ENCODE results near the gene PRG2. TPM values are rescaled to one million over a fixed set of nuclear protein-coding genes. Genes with fewer than 3 reads are reported as not detected.

Gene PRG2
- total and polyA plus RNA-seq, 2 of the 13 experiments (the other 11 are each of a cell fraction or from before 2014, with no cell fraction given) = not detected

DNA sequence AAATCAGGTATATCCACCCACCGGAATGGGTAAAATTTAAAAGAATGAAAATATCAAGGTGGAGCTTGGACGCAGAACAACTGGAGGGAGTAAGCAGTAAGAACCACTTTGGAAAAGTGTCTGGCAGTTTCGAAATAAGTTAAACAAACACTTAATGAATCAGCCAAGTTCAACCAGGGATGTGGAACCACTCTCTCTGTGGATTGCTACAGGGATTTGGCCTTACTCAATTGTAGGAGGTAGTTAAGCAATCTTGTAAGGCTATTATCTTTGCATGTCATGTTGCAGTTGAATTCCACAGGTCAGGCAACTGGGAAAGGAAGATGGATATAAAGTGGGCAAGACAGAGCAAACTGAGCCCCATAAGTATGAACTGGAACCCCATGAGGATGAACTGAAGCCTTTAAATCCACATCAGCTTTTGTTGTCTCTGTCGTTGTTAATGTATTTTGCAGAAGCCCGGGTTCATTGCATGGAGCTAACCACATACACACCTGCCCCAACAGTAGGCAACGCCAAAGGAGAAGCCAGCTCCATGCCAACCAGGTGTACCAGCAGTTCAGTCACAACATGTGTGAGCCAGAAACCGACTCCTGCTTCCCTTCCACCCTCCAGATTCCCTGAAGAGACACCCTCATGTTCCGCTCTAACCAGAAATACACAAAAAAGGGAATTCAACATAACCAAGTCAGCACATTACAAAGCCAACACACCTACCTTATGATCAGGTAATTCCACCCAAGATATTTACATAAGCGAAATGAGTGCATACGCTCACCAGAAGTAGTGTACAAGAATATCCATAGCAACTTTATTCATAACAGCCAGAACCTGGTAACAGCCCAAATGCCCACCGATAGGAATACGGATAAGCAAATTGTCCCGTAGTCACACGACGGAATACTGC is 44.4 kb upstream of the PRG2 start:
- Histone ChIP-seq H3K4me2 (ENCODE audit: low read depth, low read length) (peak overlapping the region; percentile 33), H3K27ac (ENCODE audit: extremely low read length, insufficient read depth, low read length) (peak overlapping the region; percentile 24), H2AFZ (ENCODE audit: low read length) (no peak overlapping the region), H3K36me3 (replicated peaks in 1 of 2; ENCODE audit: control insufficient read depth in 1 of 2, insufficient read depth in 2 of 2, low read length in 2 of 2) (no peaks in the 10 kb centered on the region), H3K27me3 (ENCODE audit: control insufficient read depth in 1 of 2, insufficient read depth in 2 of 2, low read length in 2 of 2) (no peaks in the 10 kb centered on the region), H4K20me1 (ENCODE audit: insufficient read depth, low read length) (no peaks in the 10 kb centered on the region), H3K79me2 (ENCODE audit: insufficient read depth, low read length) (no peaks in the 10 kb centered on the region), H3K9ac (ENCODE audit: insufficient read depth, low read depth, low read length) (no peak overlapping the region), H3K9me3 (ENCODE audit: low read length) (no peaks in the 10 kb centered on the region), H3K4me1 (ENCODE audit: insufficient read depth, low read length) (peaks cover 76% of the 10 kb centered on the region), H3K4me3 (replicated peaks in 1 of 3; ENCODE audit: insufficient read depth in 1 of 3, low read depth in 2 of 3, low read length in 3 of 3) (no peak overlapping the region; a peak in 1 of 6 replicates)
- DNase-seq (ENCODE audit: low spot score) (peak; percentile 94), FAIRE-seq (peak; percentile 72), ATAC-seq (peak; percentile 81)
- ChIA-PET CTCF (ENCODE audit: low intra/inter-chr PET ratio, low total read pairs) (no interaction called here), POLR2A (interaction anchor here (0.7 kb wide), 1 partner anchor 99 kb away, joined by 3 read pairs; the partner anchor contains the start of gene SSRP1)
- no TSS peak for BruUV-seq (replicated peaks)
- intact Hi-C loops (cut with micrococcal nuclease; ENCODE audit: unreplicated experiment) = no loop called here
- in situ Hi-C loops (cut with HindIII; ENCODE audit: extremely low pct_ligation_motif_present, low pct_unique_long_range_greater_than_20kb) = no loop called here
- WGBS (ENCODE audit: low lambda C conversion rate) = 51% methylated on average over 15 of the region's 15 CpGs
- no peak for TF ChIP-seq MLLT10 (CRISPR knock-in tag; IDR thresholded peaks at IDR 0.05)
- TF ChIP-seq, protein P1, sequence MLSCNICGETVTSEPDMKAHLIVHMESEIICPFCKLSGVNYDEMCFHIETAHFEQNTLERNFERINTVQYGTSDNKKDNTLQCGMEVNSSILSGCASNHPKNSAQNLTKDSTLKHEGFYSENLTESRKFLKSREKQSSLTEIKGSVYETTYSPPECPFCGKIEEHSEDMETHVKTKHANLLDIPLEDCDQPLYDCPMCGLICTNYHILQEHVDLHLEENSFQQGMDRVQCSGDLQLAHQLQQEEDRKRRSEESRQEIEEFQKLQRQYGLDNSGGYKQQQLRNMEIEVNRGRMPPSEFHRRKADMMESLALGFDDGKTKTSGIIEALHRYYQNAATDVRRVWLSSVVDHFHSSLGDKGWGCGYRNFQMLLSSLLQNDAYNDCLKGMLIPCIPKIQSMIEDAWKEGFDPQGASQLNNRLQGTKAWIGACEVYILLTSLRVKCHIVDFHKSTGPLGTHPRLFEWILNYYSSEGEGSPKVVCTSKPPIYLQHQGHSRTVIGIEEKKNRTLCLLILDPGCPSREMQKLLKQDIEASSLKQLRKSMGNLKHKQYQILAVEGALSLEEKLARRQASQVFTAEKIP (CRISPR knock-in tag; IDR thresholded peaks at IDR 0.05; ENCODE audit: borderline replicate concordance) = no peak
- no peak for TF ChIP-seq MYC (CRISPR knock-in tag; IDR thresholded peaks at IDR 0.05; ENCODE audit: borderline replicate concordance)
- TF ChIP-seq ZNF720 (CRISPR knock-in tag; IDR thresholded peaks at IDR 0.05) = no peak
- no peak for TF ChIP-seq ZSCAN21 (CRISPR knock-in tag; IDR thresholded peaks at IDR 0.05; ENCODE audit: borderline replicate concordance)
- peak; percentile 45; the same call in 1 of the 2 replicates for TF ChIP-seq YEATS2 (CRISPR knock-in tag; IDR thresholded peaks at IDR 0.05; ENCODE audit: borderline replicate concordance)
- TF ChIP-seq SYNCRIP (IDR thresholded peaks at IDR 0.05; ENCODE audit: insufficient read depth, low read depth, low read length) = no peak
- TF ChIP-seq CBX2 (IDR thresholded peaks at IDR 0.05; ENCODE audit: low read depth, low read length) = no peak
- TF ChIP-seq CBX2 (CRISPR knock-in tag; IDR thresholded peaks at IDR 0.05; ENCODE audit: low read depth) = no peak
- TF ChIP-seq ZMYM3 (CRISPR knock-in tag; IDR thresholded peaks at IDR 0.05) = peak; percentile 74; the same call in 1 of the 2 replicates
- TF ChIP-seq, protein P2, sequence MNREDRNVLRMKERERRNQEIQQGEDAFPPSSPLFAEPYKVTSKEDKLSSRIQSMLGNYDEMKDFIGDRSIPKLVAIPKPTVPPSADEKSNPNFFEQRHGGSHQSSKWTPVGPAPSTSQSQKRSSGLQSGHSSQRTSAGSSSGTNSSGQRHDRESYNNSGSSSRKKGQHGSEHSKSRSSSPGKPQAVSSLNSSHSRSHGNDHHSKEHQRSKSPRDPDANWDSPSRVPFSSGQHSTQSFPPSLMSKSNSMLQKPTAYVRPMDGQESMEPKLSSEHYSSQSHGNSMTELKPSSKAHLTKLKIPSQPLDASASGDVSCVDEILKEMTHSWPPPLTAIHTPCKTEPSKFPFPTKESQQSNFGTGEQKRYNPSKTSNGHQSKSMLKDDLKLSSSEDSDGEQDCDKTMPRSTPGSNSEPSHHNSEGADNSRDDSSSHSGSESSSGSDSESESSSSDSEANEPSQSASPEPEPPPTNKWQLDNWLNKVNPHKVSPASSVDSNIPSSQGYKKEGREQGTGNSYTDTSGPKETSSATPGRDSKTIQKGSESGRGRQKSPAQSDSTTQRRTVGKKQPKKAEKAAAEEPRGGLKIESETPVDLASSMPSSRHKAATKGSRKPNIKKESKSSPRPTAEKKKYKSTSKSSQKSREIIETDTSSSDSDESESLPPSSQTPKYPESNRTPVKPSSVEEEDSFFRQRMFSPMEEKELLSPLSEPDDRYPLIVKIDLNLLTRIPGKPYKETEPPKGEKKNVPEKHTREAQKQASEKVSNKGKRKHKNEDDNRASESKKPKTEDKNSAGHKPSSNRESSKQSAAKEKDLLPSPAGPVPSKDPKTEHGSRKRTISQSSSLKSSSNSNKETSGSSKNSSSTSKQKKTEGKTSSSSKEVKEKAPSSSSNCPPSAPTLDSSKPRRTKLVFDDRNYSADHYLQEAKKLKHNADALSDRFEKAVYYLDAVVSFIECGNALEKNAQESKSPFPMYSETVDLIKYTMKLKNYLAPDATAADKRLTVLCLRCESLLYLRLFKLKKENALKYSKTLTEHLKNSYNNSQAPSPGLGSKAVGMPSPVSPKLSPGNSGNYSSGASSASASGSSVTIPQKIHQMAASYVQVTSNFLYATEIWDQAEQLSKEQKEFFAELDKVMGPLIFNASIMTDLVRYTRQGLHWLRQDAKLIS (CRISPR knock-in tag; IDR thresholded peaks at IDR 0.05) = no peak
- no peak for TF ChIP-seq BORCS8-MEF2B (CRISPR knock-in tag; IDR thresholded peaks at IDR 0.05)
- TF ChIP-seq HNRNPH1 (optimal IDR thresholded peaks at IDR 0.05; ENCODE audit: low read depth, low read length) = no peak
- TF ChIP-seq ZNF841 (CRISPR knock-in tag; IDR thresholded peaks at IDR 0.05; ENCODE audit: borderline replicate concordance) = no peak
- TF ChIP-seq, protein P3, sequence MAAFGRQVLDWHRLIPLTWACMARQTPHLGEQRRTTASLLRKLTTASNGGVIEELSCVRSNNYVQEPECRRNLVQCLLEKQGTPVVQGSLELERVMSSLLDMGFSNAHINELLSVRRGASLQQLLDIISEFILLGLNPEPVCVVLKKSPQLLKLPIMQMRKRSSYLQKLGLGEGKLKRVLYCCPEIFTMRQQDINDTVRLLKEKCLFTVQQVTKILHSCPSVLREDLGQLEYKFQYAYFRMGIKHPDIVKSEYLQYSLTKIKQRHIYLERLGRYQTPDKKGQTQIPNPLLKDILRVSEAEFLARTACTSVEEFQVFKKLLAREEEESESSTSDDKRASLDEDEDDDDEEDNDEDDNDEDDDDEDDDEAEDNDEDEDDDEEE (CRISPR knock-in tag; IDR thresholded peaks at IDR 0.05) = no peak
- TF ChIP-seq TEAD3 (CRISPR knock-in tag; optimal IDR thresholded peaks at IDR 0.05; ENCODE audit: borderline replicate concordance) = peak; percentile 87
- peak; percentile 66; the same call in 1 of the 2 replicates for TF ChIP-seq TGIF2 (CRISPR knock-in tag; IDR thresholded peaks at IDR 0.05)
